CD14-positive monocyte (primary cell): ENCODE measurements around the gene GGA2. TPM values are rescaled to one million over a fixed set of nuclear protein-coding genes. Genes with fewer than 3 reads are reported as not detected.
A peak's percentile ranks its signal among the peaks of the same experiment; 100 is the strongest.
"Not testable (repeated sequence)": the region's sequence is repeated elsewhere in the genome, so short reads cannot be mapped to it uniquely, and the experiment has no call there.

Experiments used
- DNase-seq, 3 donors: peaks; one replicate each; pipeline ENCODE4 v3.0.0-alpha.2; 2011 to 2022
- H2AFZ ChIP-seq: 2 replicates; pipeline ENCODE4 v1.6.0; 2012; ENCODE audit warnings: mild to moderate bottlenecking, low read depth, low read length, inconsistent platforms; ENCODE audit not compliant: insufficient read depth, poor library complexity, severe bottlenecking
- H3K27ac ChIP-seq, 2 donors: 1 replicate in 1 of 2; 2 replicates in 1 of 2; pipeline ENCODE4 v1.5.1; 2012 to 2013; ENCODE audit warnings: low read length in 2 of 2, control low read depth in 1 of 2, inconsistent platforms in 1 of 2, low read depth in 1 of 2, mild to moderate bottlenecking in 1 of 2
- H3K27me3 ChIP-seq, 2 donors: one replicate each; pipeline versions ENCODE4 v1.6.0 to v1.6.1; 2011 to 2013; ENCODE audit warnings: low read length in 2 of 2; ENCODE audit not compliant: control insufficient read depth in 2 of 2, insufficient read depth in 2 of 2
- H3K36me3 ChIP-seq, 2 donors: replicated peaks in 1 of 2; 1 replicate in 1 of 2; 2 replicates in 1 of 2; pipeline versions ENCODE4 v1.5.1 to v1.6.1; 2012 to 2013; ENCODE audit warnings: low read length in 2 of 2, control low read depth in 1 of 2, inconsistent platforms in 1 of 2, mild to moderate bottlenecking in 1 of 2; ENCODE audit not compliant: insufficient read depth in 2 of 2, control insufficient read depth in 1 of 2
- H3K4me1 ChIP-seq, 2 donors: 1 replicate in 1 of 2; 2 replicates in 1 of 2; pipeline versions ENCODE4 v1.5.1 to v1.6.1; 2012 to 2013; ENCODE audit warnings: low read length in 2 of 2, control low read depth in 1 of 2, inconsistent platforms in 1 of 2, mild to moderate bottlenecking in 1 of 2, moderate library complexity in 1 of 2; ENCODE audit not compliant: insufficient read depth in 2 of 2, control insufficient read depth in 1 of 2
- H3K4me2 ChIP-seq: replicated peaks from 2 replicates; pipeline ENCODE3; 2012; ENCODE audit warnings: low read length, moderate library complexity, mild to moderate bottlenecking; ENCODE audit not compliant: poor library complexity, severe bottlenecking; ENCODE audit errors: extremely low read depth
- H3K4me3 ChIP-seq, 3 experiments: fragments of 200-600 bp in 1 of 3; sonication (generic) in 1 of 3; replicated peaks in 1 of 3; 1 replicate in 2 of 3; 2 replicates in 1 of 3; pipeline ENCODE4 v1.5.1; 2011 to 2013; ENCODE audit warnings: low read length in 3 of 3, mild to moderate bottlenecking in 3 of 3, control low read depth in 2 of 3, low read depth in 2 of 3, inconsistent platforms in 1 of 3, moderate library complexity in 1 of 3
- H3K79me2 ChIP-seq: 2 replicates; pipeline ENCODE4 v1.6.0; 2012; ENCODE audit warnings: mild to moderate bottlenecking, control low read depth, inconsistent platforms, low read length, moderate library complexity; ENCODE audit not compliant: insufficient read depth
- H3K9ac ChIP-seq: 2 replicates; pipeline ENCODE4 v1.6.0; 2017; ENCODE audit warnings: low read length, mild to moderate bottlenecking; ENCODE audit not compliant: insufficient read depth, poor library complexity, severe bottlenecking
- H3K9me3 ChIP-seq, 2 donors: replicated peaks in 1 of 2; 1 replicate in 1 of 2; 2 replicates in 1 of 2; pipeline versions ENCODE4 v1.5.1 to v1.6.1; 2012 to 2013; ENCODE audit warnings: low read length in 2 of 2, control low read depth in 1 of 2; ENCODE audit not compliant: control insufficient read depth in 1 of 2, insufficient read depth in 1 of 2
- H4K20me1 ChIP-seq: 2 replicates; pipeline ENCODE4 v1.6.0; 2012; ENCODE audit warnings: mild to moderate bottlenecking, low read length, control low read depth, moderate library complexity; ENCODE audit not compliant: insufficient read depth
- H3K27ac Mint-ChIP-seq, 7 donors: one replicate each; pipeline ENCODE4 v1.8.0; 2020; ENCODE audit warnings: mild to moderate bottlenecking in 7 of 7, mixed read lengths in 7 of 7, moderate library complexity in 6 of 7, inconsistent platforms in 2 of 7
- H3K27me3 Mint-ChIP-seq, 3 donors: one replicate each; pipeline ENCODE4 v1.8.0; 2021 to 2022; ENCODE audit warnings: low read depth in 3 of 3, mild to moderate bottlenecking in 3 of 3, mixed read lengths in 3 of 3, moderate library complexity in 3 of 3, inconsistent platforms in 1 of 3
- H3K36me3 Mint-ChIP-seq, 2 donors: one replicate each; pipeline ENCODE4 v1.8.0; 2020; ENCODE audit warnings: mixed read lengths in 2 of 2, inconsistent platforms in 1 of 2, mild to moderate bottlenecking in 1 of 2
- H3K4me1 Mint-ChIP-seq: one replicate; pipeline ENCODE4 v1.8.0; 2020; ENCODE audit warnings: mild to moderate bottlenecking, mixed read lengths
- H3K4me3 Mint-ChIP-seq, 2 donors: one replicate each; pipeline ENCODE4 v1.8.0; 2020; ENCODE audit warnings: mild to moderate bottlenecking in 2 of 2, mixed read lengths in 2 of 2, moderate library complexity in 1 of 2
- H3K9me3 Mint-ChIP-seq, 7 donors: one replicate each; pipeline ENCODE4 v1.8.0; 2020 to 2022; ENCODE audit warnings: mixed read lengths in 7 of 7, mild to moderate bottlenecking in 6 of 7, moderate library complexity in 6 of 7, inconsistent platforms in 2 of 7
- CTCF ChIP-seq: fragments of 200-600 bp; IDR thresholded peaks from one replicate; pipeline ENCODE4 v1.8.0; 2022; ENCODE audit warnings: antibody characterized with exemption, mild to moderate bottlenecking
- WGBS: methylation state at CpG from one replicate; pipeline ENCODE4 v1.1.5; 2013; ENCODE audit warnings: missing lambda C conversion rate; ENCODE audit not compliant: insufficient coverage; 5-methylcytosine and 5-hydroxymethylcytosine counted together
- intact Hi-C, 2 donors: fragments of 100-400 bp; cut with micrococcal nuclease; formaldehyde crosslinking; loops; one replicate each; pipeline versions ENCODE4 v1.15.0 to v1.15.1; 2023
- polyA plus RNA-seq, 3 donors: library from polyadenylated mRNA; depleted of rRNA in 1 of 3; unstranded in 2 of 3; stranded (reverse) in 1 of 3; fragments of 300-500 nt in 2 of 3; fragments of >200 nt in 1 of 3; fragmentation: Illumina TruSeq in 2 of 3; gene quantifications; 1 replicate in 2 of 3; 2 replicates in 1 of 3; pipeline ENCODE4 v1.2.3, GENCODE V29; 2012 to 2021

GGA2 gene
- polyA plus RNA-seq, 3 donors = 37.5 to 55.4 (median 49.5) TPM

GRCh38 chr16:23452221-23452571 lies 58.1 kb downstream of the GGA2 start:
- H3K4me3 ChIP-seq = peak overlapping the region; percentile 68 to 98 (median 97)
- H3K9me3 ChIP-seq = no peaks in the 10 kb centered on the region
- H3K9me3 Mint-ChIP-seq = no peaks in the 10 kb centered on the region
- DNase-seq = no peak
- peaks cover 11 to 15% of the 10 kb centered on the region in 2 donors for H3K4me1 ChIP-seq
- H3K4me3 Mint-ChIP-seq = peak overlapping the region; percentile 91 to 95
- H3K9ac ChIP-seq = peak overlapping the region; percentile 77
- peaks cover 0 to 5% of the 10 kb centered on the region in 2 donors for H3K36me3 Mint-ChIP-seq
- no peak for TF ChIP-seq CTCF
- peaks cover 34% of the 10 kb centered on the region for H3K79me2 ChIP-seq
- intact Hi-C loops = loop anchor here in 1 of 2 donors (5.0 to 10.0 kb wide), 2 partner anchors 53 to 105 kb away; partner anchors contain the start of genes EARS2 and UBFD1
- no peaks in the 10 kb centered on the region for H3K36me3 ChIP-seq
- peaks cover 24% of the 10 kb centered on the region for H3K4me1 Mint-ChIP-seq
- peak overlapping the region; percentile 98 for H3K4me2 ChIP-seq
- H3K27ac Mint-ChIP-seq = peak overlapping the region in 6 of 7 donors; percentile 57 to 93 (median 88)
- WGBS = no CpG with 5 or more reads among the region's 10 CpGs
- peak overlapping the region; percentile 98 for H2AFZ ChIP-seq
- H3K27ac ChIP-seq = peak overlapping the region in 1 of 2 donors; percentile 78
- peaks cover 7% of the 10 kb centered on the region for H4K20me1 ChIP-seq
- no peaks in the 10 kb centered on the region for H3K27me3 ChIP-seq
- peaks cover 0 to 4% (median 0%) of the 10 kb centered on the region in 3 donors for H3K27me3 Mint-ChIP-seq

- Histone ChIP-seq H3K27ac (no peak overlapping the region), H3K4me2 (no peak overlapping the region), H3K27me3 (no peaks in the 10 kb centered on the region), H3K4me3 (no peak overlapping the region), H3K36me3 (peaks cover 19 to 28% of the 10 kb centered on the region in 2 donors), H3K79me2 (peaks cover 26% of the 10 kb centered on the region), H2AFZ (no peak overlapping the region), H4K20me1 (peaks cover 3% of the 10 kb centered on the region), H3K4me1 (peaks cover 7 to 11% of the 10 kb centered on the region in 2 donors), H3K9me3 (no peaks in the 10 kb centered on the region), H3K9ac (no peak overlapping the region)
- no peak for TF ChIP-seq CTCF
- no peak for DNase-seq
- peak overlapping the region in 1 of 7 donors; percentile 41 for H3K27ac Mint-ChIP-seq
- peaks cover 17% of the 10 kb centered on the region for H3K4me1 Mint-ChIP-seq
- H3K27me3 Mint-ChIP-seq = peaks cover 0 to 4% (median 0%) of the 10 kb centered on the region in 3 donors
- intact Hi-C loops = no loop called here
- H3K36me3 Mint-ChIP-seq = peaks cover 24 to 30% of the 10 kb centered on the region in 2 donors
- WGBS = no CpG with 5 or more reads among the region's 4 CpGs
- H3K4me3 Mint-ChIP-seq = no peak overlapping the region
- H3K9me3 Mint-ChIP-seq = no peaks in the 10 kb centered on the region
Observed at GRCh38 chr16:23448392-23448791, 61.9 kb downstream of the GGA2 start.

- DNase-seq, H4K20me1 ChIP-seq, H3K4me3 Mint-ChIP-seq, H3K79me2 ChIP-seq, H3K27ac ChIP-seq, H3K4me2 ChIP-seq, H3K9ac ChIP-seq, H3K27ac Mint-ChIP-seq, H3K27me3 ChIP-seq, H3K27me3 Mint-ChIP-seq, H3K4me3 ChIP-seq, H3K9me3 ChIP-seq, H2AFZ ChIP-seq, H3K9me3 Mint-ChIP-seq: not testable (repeated sequence)
- 98% methylated on average over 6 of the region's 7 CpGs for WGBS
- H3K36me3 Mint-ChIP-seq = peaks cover 56 to 77% of the 10 kb centered on the region in 2 donors
- intact Hi-C loops = loop anchor here in 1 of 2 donors (10.0 kb wide), 1 partner anchor 543 kb away; no protein-coding TSS in a partner anchor
- Histone ChIP-seq H3K4me1 (peaks cover 9 to 12% of the 10 kb centered on the region in 2 donors), H3K36me3 (peaks cover 48 to 66% of the 10 kb centered on the region in 2 donors)
- H3K4me1 Mint-ChIP-seq = peaks cover 13% of the 10 kb centered on the region
Observed at GRCh38 chr16:23437542-23437941, 72.8 kb downstream of the GGA2 start.
